HuH-7.5 (cell line): ENCODE data around the gene PLCB4.

Source experiments
- DNase-seq: peaks from one replicate; pipeline ENCODE4 v3.0.0; 2011; ENCODE audit warnings: low spot score

PLCB4 gene

DNA sequence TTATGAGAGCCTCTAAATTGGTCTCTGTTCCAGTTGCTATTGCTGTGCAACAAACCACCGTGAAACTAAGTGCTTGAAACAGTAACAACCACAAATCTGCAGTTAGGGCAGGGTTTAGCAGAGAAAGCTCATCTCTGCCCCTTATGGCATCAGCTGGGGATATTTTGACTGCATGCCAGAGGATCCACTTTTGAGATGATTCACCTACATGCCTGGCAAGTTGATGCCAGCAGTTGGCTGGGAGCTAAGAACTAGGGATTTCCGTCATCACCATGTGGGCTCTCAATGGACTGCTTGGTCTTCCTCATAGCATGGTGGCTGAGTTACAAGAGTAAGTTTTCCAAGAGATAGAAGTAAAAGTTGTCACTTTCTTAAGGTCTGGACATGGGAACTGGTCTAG is 35.1 kb downstream of the PLCB4 start:
- DNase-seq = no peak

DNA sequence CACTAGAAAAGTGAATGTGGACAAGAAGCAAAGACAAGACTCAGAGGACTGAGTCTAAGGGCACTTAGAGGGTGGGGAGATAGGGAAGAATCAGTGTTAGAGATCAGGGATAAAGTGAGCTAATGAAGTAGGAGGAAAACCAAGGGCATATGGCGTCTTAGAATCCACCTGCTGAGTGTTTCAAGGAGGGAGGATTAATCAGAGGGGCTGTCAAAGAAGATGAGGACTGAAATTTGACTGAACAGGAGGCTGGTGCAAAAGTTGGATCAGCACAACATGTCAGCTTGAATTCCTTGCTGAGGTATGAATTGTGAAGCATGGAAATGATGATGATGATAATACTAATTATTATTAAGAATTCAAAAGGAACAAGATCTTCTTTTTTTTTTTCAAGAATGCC is 39.4 kb downstream of the PLCB4 start:
- DNase-seq = no peak

DNA sequence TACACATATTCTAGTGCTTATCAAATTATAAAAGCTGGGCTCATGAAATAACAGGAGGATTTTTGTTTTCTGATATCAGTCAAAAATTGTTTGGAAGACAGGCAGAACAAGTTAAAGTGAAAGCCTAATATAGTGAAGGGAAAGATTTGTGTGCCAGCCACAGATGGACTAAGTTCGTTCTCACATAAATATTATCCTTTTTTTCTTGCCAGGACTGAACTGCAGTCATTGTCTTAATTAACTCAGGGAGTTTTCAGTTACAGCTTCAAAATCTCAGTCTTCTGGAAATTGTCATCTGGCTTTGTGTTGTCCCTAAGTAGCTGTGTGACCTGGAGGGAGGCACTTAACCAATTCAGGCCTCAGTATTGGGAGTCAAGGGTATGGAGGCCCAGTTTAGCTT is 40.7 kb downstream of the PLCB4 start:
- DNase-seq = no peak

DNA sequence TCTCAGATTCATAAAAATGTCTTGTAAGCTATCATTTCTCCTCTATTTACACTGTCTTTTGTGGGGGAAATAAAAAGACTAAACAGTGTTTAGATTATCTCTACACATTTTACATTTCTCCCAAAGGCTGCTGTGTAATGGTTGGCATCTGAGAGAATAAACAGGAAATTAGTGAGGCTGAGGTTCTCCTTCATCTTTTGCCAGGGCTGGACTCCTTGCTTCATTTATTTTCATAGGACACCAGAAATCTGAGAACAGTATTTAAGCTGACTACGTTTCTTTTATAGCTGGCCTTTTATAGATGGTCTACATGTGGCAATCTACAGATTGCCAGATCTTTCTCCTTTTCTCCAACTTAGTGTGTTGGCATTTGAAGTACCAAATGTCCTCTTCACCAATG is 41.5 kb downstream of the PLCB4 start:
- DNase-seq = no peak

DNA sequence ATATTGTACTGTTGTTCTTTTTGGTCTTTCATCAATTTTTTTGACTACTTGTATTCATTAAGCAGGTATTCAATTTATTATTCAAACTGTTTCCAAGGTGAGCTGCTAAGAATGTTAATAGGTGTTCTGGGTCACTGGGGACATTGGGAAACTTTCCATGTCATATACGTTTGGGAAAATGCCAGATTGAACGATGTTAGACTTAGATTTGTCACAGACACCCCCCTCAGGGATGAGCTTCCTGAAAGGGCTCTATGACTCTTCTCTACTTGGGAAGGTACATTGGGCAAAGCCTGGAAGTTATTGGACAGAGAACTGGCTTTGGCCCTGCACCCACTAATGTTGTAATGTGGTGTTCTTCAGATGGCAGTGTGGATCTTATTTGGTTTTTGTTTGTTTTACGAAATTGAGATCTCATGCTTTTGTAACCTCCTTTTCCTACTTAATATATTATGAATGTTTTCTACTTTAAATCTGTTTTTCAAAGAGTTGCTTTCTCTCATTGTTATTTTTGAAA is 42.1 kb downstream of the PLCB4 start:
- no peak for DNase-seq

DNA sequence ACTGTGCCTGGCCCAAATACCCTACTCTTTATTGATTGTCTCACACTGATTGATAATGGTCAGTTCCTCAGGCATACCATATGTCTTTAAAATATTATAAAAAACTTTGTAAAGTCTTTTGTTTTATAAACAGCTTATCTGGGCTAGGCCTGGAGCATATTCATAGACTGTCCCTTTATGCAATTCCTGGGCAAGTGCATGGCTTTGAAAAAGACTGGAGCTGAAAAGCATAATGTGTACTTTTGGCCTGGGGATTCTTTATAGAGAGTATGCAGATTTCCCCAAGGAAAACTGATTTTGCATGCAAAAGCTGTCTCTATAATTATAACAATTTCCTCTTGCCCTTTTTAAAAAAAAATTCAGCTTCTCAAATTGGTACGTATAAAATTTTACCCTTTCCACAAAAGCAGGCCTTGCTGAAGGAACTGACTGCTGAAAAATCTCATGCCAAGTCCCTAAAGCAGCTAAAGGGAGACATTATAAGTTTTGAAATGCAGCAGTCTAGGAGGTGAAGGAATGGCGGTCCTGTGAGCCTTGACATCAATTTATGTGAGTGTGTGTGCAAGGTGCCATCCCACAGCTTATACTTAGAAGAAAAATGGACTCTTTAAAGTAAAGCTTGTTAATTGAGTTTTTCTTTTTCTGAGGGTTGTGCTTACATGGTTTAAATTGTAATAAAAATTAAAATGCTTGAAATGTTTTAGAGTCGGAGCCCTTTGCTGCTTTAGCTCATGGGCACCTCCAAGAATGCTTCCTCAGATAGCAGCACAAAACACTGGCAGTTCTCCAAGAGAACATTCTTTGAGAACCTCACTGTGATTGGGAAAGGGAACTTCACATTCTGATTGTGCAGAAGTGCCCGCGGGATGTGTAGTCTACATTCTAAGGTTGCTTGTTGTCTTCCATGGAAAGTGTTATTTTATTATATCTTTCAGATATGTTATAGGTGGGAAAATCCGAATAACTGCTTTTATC is 43.9 kb downstream of the PLCB4 start:
- no peak for DNase-seq

DNA sequence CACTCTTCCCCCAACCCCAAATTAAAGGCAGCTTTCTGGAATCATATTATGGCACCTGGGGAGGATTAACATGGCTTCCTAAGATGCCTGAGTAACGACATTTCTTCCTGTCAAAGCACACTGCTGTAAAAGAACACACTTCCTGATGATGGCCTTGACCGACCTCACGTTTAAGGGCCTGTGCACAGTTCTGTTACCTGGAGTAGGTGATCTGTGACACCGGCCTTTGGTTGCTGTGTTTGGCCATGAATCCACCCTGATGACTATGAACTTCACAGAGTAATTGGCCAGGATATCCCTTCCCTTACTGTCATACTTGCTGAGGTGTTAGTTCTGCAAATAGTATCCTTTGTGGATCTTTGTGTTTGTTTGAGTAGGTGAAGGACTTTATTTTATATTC is 45.8 kb downstream of the PLCB4 start:
- DNase-seq = no peak

DNA sequence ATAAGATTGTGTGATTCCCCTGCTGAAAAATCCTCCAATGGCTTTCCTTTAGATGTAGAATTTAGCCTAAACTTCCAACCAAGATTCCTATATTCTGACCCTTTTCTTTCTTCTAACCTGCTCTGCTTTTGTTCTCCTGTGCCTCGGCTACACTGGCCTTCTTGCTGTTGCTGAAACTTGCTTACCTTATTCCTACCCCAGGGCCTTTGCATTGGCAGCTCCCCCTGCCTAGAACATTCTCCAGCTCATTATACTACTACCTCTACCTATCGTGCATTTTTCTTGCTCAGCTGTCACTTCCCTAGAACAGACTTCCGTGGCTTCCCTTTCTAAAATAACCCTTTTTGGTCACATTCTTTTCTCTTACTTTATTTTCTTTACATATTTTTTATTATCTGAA is 48.7 kb downstream of the PLCB4 start:
- DNase-seq = no peak

DNA sequence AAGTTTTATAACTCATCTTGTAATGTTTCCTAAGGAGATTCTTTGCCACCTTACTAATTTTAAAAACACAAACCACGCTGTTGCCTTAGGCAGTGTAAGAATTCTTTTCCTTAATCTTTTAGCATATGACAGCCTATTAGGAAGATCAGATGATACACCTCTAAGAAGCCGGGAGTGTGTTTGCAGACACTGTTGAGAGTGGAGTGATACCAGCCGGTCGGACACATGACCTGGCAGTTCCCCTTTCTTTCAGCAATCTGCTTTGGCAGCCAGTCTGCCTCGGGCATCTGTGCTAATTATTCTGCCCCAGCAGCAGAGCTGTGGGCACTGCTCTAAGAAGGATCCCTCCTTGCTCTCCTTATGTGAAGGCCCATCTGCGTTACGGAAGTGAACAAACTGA is 50.9 kb downstream of the PLCB4 start:
- no peak for DNase-seq

DNA sequence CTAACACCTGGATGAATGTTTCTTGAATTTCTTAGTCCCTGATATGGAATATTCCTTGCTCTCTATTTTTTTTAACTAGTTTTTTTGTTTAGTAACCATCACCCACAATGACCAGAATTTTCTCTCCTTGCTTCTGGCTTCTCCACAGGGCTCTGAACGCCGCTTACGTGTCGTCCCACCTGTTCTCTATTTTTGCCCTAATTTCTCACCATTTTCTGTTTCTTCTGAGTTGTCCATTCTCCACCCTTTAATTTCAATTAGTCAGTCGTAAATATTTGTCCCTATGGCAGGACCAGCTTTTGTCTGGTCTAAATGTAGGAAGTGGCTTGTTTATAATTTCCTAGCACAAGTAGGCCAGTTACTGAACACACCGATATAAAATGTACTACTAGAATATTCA is 52.3 kb downstream of the PLCB4 start:
- no peak for DNase-seq

DNA sequence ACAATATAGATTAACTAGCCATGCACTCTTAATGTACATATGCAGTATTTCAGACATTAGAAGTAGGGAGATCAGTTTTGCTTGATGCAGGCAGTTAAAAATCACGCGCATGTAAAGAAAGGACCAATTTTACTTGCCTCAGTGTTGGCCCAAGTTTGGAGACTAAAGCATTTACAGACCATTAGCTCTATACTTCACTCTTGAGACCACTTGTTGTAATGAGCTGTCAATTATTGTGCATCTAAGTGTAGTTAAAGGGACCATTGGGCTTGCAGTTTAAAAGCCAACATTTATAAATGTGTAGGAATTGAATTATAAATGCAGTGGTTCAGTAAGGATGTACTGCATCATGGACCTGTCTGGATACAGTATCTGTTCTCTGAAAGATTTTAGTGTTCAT is 53.7 kb downstream of the PLCB4 start:
- no peak for DNase-seq

DNA sequence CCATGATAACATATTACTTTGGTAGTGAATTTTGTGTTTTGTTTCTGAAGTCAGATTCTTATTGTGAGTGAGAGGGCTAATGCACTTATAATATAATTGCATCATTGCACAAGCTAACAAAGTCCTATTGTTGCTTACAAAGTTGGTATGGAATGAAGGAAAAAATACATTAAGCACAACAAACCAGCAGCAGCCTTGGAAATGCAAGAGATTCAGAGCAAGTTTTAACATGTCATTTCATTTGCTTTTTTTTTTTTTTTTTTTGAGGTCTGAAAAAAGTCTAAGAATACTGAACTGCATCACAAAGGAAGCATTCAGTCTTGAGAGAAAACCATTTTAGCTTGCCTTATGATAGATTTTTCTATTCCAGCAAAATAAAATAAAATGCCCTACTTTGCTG is 57.6 kb downstream of the PLCB4 start:
- DNase-seq = no peak

DNA sequence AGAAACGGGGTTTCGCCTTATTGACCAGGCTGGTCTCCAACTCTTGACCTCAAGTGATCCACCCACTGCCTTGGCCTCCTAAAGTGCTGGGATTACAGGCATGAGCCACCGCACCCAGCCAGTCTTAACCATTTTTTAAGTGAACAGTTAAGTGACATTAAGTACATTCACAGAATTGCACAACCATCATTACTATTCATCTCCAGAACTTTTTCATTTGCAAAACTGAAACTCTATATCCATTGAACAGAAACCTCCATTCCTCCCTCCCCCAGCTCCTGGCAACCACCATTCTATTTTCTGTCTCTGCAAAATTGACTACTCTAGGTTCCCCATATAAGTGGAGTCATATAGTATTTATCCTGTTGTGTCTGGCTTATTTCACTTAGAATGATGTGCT is 59.7 kb downstream of the PLCB4 start:
- no peak for DNase-seq

DNA sequence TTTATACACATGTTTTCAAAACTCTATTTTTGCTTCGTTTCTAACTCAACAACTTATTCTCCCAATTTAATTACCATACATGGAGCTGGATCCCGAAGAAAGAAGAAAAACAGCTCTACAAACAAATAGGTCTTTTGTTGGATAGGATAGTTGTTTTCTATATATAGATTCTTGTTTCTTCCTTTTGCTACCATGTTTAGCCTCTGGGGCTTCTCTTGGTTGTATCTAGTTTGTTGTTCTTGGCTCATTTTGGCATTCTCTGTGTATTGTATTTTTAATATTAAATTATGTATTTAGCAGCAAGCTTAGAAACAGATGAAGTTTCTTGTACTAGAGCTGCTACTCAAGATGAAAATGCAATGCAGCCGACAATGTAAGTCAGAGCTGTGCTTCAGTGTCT is 60.9 kb downstream of the PLCB4 start:
- no peak for DNase-seq

DNA sequence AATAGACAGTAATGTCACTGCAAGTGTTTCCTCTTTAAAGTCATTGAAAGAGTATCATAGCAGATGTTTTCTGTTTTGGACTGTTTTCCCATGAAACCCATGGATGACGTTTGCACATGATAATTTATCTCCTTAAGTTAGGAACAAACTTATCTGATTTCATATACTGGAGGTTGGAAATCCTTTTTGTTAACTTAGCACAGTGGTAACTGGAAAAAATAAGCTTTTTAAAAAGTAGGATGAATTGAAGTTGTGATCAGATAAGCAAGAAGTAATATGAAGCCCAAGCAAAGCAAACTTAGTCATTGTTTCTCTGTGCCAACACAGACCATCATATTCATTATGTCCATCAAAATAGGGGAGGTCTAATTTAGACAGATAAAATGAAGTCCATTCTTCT is 61.6 kb downstream of the PLCB4 start:
- no peak for DNase-seq

DNA sequence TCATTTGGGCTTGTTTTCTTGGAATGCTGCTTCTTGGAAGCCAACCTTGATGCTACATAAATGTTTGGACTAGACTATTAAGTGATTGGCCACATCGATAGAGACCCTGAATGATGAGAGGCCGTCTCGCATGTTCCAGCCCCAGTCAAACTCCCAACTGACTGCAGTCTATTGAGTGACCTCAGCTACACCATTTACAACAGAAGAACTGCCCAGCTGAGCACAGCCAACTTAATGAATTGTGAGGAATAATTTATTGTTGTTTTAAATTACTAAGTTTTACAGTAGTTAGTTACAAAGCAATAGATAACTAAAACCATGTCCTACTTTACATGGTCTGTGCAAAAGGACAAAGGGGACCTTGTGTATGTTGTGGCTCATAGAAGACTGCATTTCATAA is 63.0 kb downstream of the PLCB4 start:
- no peak for DNase-seq

DNA sequence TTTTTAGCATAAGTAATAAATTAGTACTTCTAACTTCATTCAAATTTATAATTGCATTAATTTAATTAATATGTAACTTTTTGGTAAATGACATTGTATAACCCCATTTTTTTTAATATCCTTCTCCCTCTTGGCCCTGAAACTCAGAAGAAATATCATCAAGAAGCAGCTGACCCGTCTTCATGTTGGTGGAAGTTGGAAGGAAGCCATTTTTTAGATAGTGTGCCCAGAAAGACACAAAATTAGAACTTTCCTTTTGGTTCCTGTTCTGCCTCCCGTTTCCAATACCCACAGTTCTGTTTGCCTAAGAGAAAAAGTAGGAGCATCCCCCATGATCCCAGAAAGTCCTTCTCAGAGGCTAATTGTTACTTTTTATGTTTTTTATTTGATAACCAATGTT is 65.5 kb downstream of the PLCB4 start:
- no peak for DNase-seq

DNA sequence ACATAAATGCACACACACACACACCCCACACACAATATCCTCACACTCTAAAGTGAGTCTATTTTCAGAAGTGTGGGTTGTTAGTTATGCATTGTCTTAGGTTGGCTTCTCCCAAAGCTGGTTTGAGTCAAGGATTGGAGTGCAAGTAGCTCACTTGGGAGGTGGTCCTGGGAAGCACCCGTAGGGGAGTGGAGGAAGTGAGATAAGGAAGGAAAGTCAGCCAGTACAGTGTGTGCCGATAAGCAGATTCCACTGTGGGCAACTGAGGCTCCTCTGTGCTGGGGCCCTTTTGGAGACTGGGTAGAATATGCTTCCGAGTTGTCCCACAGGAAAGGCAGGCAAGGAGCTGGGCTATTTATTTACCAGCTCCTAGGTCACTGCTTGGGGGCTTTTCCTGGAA is 67.2 kb downstream of the PLCB4 start:
- no peak for DNase-seq

DNA sequence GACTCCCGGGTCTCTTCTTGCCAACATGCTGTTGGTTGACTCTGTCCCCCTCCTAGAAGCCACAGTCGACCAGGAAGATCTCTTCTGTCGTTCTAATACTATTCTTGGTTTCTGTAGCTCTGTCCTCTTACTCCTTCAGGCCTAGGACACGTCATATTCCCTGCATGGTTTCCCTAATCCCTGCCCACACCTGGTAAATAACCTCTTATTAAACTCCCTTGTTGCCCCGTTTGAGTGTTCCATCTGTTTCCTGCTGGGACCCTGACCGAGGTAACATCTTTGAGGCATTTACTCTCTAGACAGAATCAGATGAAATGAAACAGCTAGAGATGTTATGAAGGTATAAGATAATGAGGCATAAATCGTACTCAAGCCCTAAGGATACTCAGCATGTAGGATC is 68.1 kb downstream of the PLCB4 start:
- no peak for DNase-seq

DNA sequence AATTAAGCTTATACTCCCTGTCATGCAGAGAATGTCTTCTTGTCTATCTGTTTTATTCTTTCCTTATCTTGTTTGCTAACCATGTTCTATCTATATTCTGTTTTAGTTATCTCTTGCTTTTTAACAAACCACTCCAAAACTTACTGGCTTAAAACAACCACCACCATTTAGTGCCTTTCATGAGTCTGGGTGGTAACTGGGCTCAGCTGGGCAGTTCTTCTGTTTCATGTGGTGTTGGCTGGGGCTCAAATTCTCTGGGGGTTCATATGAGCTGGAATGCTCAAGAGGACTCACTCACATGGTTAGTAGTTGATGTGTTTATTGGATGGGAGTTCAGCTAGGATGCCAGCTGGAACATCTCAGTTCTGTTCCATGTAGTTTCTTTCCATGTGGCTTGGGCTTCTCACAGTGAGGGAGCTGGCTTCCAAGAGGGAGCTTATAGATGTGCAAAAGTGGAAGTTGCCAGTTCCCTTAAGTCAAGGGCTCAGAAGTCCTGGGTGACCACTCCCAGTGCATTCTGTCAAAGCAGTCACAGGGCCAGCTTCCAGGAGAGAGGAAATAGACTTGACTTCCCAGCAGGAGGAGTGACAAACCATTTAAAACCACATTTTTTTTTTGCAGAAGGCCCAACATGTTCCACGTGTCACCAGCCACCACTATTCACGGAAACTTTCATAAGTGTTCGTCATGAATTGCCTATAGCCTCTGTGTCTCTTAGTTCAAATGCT is 70.4 kb downstream of the PLCB4 start:
- no peak for DNase-seq

DNA sequence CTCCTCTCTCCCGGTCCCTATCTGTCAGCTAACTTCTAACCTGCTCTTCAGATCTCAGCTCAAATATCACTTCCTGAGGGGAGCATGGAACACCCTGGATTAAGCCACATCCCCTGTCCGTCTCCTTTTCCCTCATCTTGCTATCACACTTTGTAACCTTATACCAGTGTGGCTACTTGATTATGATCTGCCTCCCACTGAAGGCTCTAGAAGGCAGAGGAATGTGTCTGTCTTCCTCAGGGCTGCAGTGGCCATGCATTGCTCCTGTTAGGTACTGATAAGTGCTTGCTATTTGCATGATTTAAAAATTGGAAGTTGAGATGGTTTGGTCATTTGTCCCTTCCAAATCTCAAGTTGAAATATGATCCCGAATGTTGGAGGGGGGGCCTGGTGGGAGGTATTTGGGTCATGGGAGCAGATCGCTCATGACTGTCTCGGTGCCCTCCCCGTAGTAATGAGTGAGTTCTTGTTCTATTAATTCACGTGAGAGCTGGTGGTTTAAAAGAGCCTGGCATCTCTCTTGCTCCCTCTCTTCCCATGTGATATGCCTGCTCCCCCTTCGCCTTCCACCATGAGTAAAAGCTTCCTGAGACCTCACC is 71.4 kb downstream of the PLCB4 start:
- DNase-seq = no peak

DNA sequence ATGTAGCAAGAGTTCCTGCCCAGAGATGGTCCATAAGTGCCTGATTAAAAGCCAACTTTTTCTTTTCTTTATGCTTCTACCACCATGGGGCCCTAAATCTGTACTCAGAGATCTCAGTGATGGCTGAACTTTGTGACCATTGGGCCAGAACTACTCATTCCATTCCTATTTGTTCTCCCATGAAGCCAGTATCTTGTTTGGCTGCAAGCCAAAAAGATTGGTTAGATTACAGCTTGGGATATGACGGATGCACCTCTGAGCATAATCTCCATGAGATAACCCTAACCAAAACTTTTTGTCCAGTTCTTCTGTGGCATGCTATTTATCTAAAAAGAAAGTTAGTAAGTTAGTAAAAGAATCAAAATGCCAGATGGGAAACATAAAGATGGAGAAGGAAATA is 72.2 kb downstream of the PLCB4 start:
- DNase-seq = no peak

DNA sequence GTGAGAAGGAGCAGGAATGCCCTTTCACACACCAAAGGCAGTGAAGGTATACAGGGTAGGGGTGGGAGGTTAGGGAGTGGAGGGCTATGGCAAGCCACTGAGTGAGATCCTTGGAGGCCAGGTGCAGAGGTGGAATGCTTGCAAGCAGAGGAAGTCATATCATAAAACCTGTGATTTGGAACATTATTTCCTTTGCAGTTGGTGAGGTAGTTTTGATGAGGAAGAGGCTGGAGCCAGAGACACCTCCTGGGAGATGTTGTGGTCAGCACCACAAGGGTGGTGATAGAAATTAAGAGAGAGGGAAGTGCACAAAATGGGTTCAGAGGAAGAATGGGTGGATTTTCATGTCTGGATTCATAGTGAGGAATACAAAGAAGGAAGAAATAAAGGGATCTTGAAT is 73.0 kb downstream of the PLCB4 start:
- DNase-seq = no peak
